ENCODE measurements around the gene CRYZL1.
"Not testable (repeated sequence)": the region's sequence is repeated elsewhere in the genome, so short reads cannot be mapped to it uniquely, and the experiment has no call there.

GRCh38 chr21:33676666-33677065 lies 35.1 kb upstream of the CRYZL1 start:
- not testable (repeated sequence) for TF ChIP-seq CTCF (IDR thresholded peaks at IDR 0.05 in 4 of 5, conservative IDR thresholded peaks at IDR 0.05 in 1 of 5); POLR2A (IDR thresholded peaks at IDR 0.05)
